AG04450 (cell line): ENCODE data around the gene CPE. TPM values are rescaled to one million over a fixed set of nuclear protein-coding genes. Genes with fewer than 3 reads are reported as not detected.

ENCODE experiments used
- CTCF ChIA-PET: fragments of 300-600, 350-600 bp; formaldehyde crosslinking; extraction: SDS; loops from one replicate; lab custom pipeline; 2022; ENCODE audit warnings: antibody characterized with exemption, inconsistent platforms; lab: Charles Lee
- POLR2A ChIA-PET: fragments of 350-600 bp; formaldehyde crosslinking; extraction: SDS; loops from one replicate; lab custom pipeline; 2021; ENCODE audit warnings: antibody characterized with exemption, inconsistent platforms; lab: Yijun Ruan, JAX
- DNase-seq: peaks from one replicate; pipeline ENCODE4 v3.0.0-alpha.2; 2011; ENCODE audit warnings: low read depth, low spot score
- H3K27ac ChIP-seq: one replicate; pipeline ENCODE4 v1.5.1; 2012; ENCODE audit warnings: low read depth, low read length, control low read depth
- H3K27me3 ChIP-seq: one replicate; pipeline ENCODE4 v1.6.0; 2012; ENCODE audit warnings: low read length; ENCODE audit not compliant: control insufficient read depth, insufficient read depth
- H3K4me3 ChIP-seq: 2 replicates; pipeline ENCODE4 v1.5.1; 2011; ENCODE audit warnings: mild to moderate bottlenecking, low read depth, low read length, control low read depth
- H3K9me3 ChIP-seq: 2 replicates; pipeline ENCODE4 v1.5.1; 2012; ENCODE audit warnings: low read length; ENCODE audit not compliant: control insufficient read depth, insufficient read depth
- polyA plus RNA-seq: library from polyadenylated mRNA; depleted of rRNA; stranded (reverse); fragments of >200 nt; gene quantifications from 2 replicates; pipeline ENCODE4 v1.2.3, GENCODE V29; 2011
- TF ChIP-seq, protein P1 (sequence below): IDR thresholded peaks from 2 replicates; pipeline ENCODE4 v1.5.1; 2011; ENCODE audit warnings: low read depth, low read length, control low read depth, inconsistent platforms

CPE gene
- polyA plus RNA-seq, 1 experiment, result 11.8 TPM

DNA sequence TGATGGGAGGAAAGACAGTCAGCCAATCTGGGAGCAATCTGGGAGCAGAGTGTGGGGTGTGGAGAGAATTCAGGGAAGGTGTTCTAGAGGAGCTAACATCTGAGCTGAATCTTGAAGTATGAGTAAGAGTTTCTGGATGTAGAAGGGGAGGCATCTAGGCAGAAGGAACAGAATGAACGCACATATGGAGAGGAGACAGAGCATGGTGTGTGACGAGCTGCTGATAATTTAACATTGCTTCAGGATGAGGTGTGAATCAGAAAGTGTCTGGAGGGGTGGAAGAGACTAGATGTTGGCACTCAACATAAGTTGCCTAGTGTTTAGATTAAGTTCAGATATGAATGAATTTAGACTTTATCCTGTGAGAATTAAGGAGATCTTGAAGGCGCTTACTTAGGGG, 58.9 kb downstream of the CPE start:
- no peaks in the 10 kb centered on the region for H3K27me3 ChIP-seq
- POLR2A ChIA-PET, result no interaction called here
- no peaks in the 10 kb centered on the region for H3K9me3 ChIP-seq
- no peak overlapping the region for H3K4me3 ChIP-seq
- no peak overlapping the region for H3K27ac ChIP-seq
- DNase-seq, result no peak
- CTCF ChIA-PET, result interaction anchor here (0.7 kb wide), 1 partner anchor 83 kb away, joined by 3 read pairs; no protein-coding TSS in a partner anchor
- TF ChIP-seq, protein P1, sequence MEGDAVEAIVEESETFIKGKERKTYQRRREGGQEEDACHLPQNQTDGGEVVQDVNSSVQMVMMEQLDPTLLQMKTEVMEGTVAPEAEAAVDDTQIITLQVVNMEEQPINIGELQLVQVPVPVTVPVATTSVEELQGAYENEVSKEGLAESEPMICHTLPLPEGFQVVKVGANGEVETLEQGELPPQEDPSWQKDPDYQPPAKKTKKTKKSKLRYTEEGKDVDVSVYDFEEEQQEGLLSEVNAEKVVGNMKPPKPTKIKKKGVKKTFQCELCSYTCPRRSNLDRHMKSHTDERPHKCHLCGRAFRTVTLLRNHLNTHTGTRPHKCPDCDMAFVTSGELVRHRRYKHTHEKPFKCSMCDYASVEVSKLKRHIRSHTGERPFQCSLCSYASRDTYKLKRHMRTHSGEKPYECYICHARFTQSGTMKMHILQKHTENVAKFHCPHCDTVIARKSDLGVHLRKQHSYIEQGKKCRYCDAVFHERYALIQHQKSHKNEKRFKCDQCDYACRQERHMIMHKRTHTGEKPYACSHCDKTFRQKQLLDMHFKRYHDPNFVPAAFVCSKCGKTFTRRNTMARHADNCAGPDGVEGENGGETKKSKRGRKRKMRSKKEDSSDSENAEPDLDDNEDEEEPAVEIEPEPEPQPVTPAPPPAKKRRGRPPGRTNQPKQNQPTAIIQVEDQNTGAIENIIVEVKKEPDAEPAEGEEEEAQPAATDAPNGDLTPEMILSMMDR, result no peak

DNA sequence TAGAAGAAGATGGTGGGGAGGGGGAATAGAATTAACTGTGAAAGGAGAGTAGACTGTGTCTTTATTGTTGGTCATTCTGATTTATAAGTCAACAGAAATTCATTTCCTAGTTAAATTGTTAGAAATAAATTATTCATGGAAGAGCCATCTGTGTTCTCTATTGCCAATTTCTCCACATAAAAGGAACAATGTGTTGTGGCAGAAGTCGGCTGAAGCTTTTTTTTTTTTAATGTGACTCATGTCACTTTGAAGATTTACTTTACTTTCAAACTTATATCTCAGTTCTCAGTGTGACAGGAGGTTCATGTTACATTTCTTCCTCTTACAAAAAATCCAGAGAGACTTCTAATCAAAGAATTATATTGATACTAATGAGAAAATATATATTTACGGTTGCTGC, 60.5 kb downstream of the CPE start:
- DNase-seq, result no peak
- ChIA-PET CTCF (interaction anchor here (0.6 to 1.6 kb wide), 3 partner anchors 12 to 327 kb away, joined by 3 to 4 read pairs (median 3); partner anchors contain the start of gene TMEM192), POLR2A (no interaction called here)
- H3K27ac ChIP-seq, result no peak overlapping the region
- H3K27me3 ChIP-seq, result no peaks in the 10 kb centered on the region
- no peaks in the 10 kb centered on the region for H3K9me3 ChIP-seq
- no peak overlapping the region for H3K4me3 ChIP-seq
- TF ChIP-seq, protein P1, result no peak

DNA sequence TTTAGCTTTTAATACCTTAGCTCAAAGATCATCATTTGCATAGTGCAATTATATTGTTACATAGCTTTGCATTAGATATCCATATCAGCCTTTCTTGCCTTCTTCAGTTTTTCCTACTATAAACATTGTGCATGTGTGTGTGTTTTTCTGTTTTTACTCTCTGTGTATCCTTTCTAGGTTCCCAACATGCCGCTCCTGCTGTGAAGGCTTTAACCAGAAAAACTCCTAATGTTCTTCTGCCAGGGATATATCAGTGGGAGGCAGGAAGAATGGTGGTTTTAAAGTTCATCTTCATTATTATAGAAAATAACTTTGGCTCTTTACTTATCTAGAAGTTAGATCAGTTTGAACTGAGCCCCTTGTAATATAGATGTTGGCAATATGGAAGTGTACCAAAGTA, 61.2 kb downstream of the CPE start:
- Histone ChIP-seq H3K9me3 (no peaks in the 10 kb centered on the region), H3K27ac (no peak overlapping the region), H3K27me3 (no peaks in the 10 kb centered on the region), H3K4me3 (no peak overlapping the region)
- no peak for DNase-seq
- TF ChIP-seq, protein P1, result no peak
- ChIA-PET POLR2A (no interaction called here), CTCF (interaction anchor here (1.0 to 1.6 kb wide), 2 partner anchors 13 to 327 kb away, joined by 3 to 4 read pairs; partner anchors contain the start of gene TMEM192)

DNA sequence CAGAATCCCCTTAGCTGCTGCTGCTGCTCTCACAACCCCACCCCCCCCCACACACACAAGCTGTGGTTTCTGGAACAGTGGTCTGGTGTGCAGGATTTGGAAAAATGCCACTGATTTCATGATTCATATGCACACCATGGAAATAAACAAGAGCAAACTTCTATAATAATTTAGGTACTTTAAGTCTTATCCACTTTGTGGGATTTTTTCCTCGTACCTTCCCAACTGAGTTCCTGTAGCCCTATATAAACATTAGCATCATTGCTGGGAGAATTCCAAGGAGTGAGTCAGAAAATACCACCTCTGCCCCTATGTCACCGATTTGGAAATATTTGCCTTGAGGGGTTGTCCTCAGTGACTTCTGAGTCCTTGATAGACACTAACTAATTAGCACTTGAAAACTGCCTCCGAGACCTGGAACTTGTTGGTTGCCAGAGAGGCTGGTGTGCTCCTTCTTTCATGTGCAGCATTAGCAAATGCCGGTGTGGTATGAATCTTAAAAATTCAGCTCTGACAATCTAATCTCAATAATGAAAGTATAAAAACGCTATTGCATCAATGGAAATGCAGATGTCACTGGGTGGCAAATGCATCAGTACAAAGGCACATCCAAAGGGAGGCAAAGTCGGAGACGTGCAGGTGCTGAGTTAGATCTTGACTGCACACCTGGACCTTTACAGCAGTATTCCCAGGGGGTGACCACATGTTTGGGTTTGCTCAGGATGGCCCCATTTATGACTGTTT, 61.8 kb downstream of the CPE start:
- no peak overlapping the region for H3K27ac ChIP-seq
- H3K9me3 ChIP-seq, result no peaks in the 10 kb centered on the region
- no peaks in the 10 kb centered on the region for H3K27me3 ChIP-seq
- H3K4me3 ChIP-seq, result no peak overlapping the region
- CTCF ChIA-PET, result interaction anchor here (0.6 to 1.6 kb wide), 3 partner anchors 13 to 328 kb away, joined by 3 to 4 read pairs (median 3); partner anchors contain the start of gene TMEM192
- POLR2A ChIA-PET, result no interaction called here
- DNase-seq, result peak; percentile 16
- TF ChIP-seq, protein P1, result no peak

DNA sequence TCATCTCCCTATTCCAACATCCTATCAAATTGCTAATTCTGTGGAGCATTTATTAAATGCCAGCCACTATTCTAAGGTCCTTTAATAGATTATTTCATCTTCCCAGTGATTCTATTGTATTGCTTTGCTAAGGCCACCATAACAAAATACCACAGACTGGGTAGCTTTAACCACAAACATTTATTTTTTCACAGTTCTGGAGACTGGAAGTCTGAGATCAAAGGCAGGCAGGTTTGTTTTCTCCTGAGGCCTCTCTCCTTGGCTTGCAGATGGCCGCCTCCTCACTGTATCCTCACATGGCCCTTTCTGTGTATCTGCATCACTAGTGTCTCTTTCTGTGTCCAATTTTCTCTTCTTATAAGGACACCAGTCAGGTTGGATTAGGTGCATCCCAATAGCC, 64.5 kb downstream of the CPE start:
- TF ChIP-seq, protein P1, result no peak
- POLR2A ChIA-PET, result no interaction called here
- CTCF ChIA-PET, result interaction anchor here (1.8 kb wide), 1 partner anchor 311 kb away, joined by 5 read pairs; no protein-coding TSS in a partner anchor
- Histone ChIP-seq H3K9me3 (no peaks in the 10 kb centered on the region), H3K27ac (no peak overlapping the region), H3K4me3 (no peak overlapping the region), H3K27me3 (no peaks in the 10 kb centered on the region)
- no peak for DNase-seq
